SK-N-MC (cell line): ENCODE results near the gene THOC6.

Experiments
- EZH2 ChIP-seq: fragments of 200-600 bp; sonication (generic); IDR thresholded peaks from one replicate; pipeline ENCODE4 v1.6.1; 2017; ENCODE audit warnings: antibody characterized with exemption
- FOXP2 ChIP-seq: optimal IDR thresholded peaks from 2 replicates; pipeline ENCODE3; 2011; ENCODE audit warnings: mild to moderate bottlenecking, moderate library complexity; ENCODE audit not compliant: insufficient read depth; ENCODE audit errors: extremely low read length, control extremely low read depth
- POLR2AphosphoS5 ChIP-seq: IDR thresholded peaks from 2 replicates; pipeline ENCODE4 v1.6.1; 2012; ENCODE audit warnings: mild to moderate bottlenecking, low read depth, low read length, borderline replicate concordance

GRCh38 chr16:3056336-3057180 lies 32.7 kb downstream of the THOC6 start:
- TF ChIP-seq EZH2 (no peak), POLR2AphosphoS5 (no peak), FOXP2 (no peak)
